K562 (cell line): ENCODE data around the gene SRSF9. TPM values are rescaled to one million over a fixed set of nuclear protein-coding genes. Genes with fewer than 3 reads are reported as not detected.

ENCODE experiments used
- ATAC-seq: fragments of 200-7000 bp; cut with Tn5 transposase; 3 replicates; pipeline ENCODE4 v1.9.1; 2020; ENCODE audit warnings: moderate library complexity
- BruUV-seq: library from RNA; stranded (reverse); fragments of 400-500 nt; replicated peaks from 2 replicates; lab custom pipeline; 2021; lab: Mats Ljungman, UMichigan
- CTCF ChIA-PET: fragments of 300-600 bp; formaldehyde crosslinking; extraction: SDS; loops from one replicate; lab custom pipeline; 2021; ENCODE audit warnings: low intra/inter-chr PET ratio; lab: Yijun Ruan, JAX
- POLR2A ChIA-PET: fragments of 300-600, 350-650 bp; sonication (Branson Sonifier 250); formaldehyde crosslinking; extraction: SDS; loops from one replicate; lab custom pipeline; 2021; ENCODE audit warnings: antibody characterized with exemption, inconsistent platforms; lab: Yijun Ruan, JAX
- DNase-seq, 4 experiments: peaks; one replicate each; pipeline versions ENCODE4 v3.0.0 to v3.0.0-alpha.2; 2011 to 2018; ENCODE audit warnings: low spot score in 3 of 4, mixed read lengths in 3 of 4; ENCODE audit errors: extremely low read depth in 1 of 4
- FAIRE-seq: peaks from 2 replicates; lab custom pipeline; 2011; peaks lifted over from hg19 to GRCh38; lab: Jason Lieb, UNC
- H2AFZ ChIP-seq: 2 replicates; pipeline ENCODE4 v1.6.0; 2011; ENCODE audit warnings: low read depth, low read length, control low read depth, inconsistent platforms
- H3K27ac ChIP-seq: fragments of 200-600 bp; 3 replicates; pipeline ENCODE4 v1.8.0; 2011; ENCODE audit warnings: low read depth, mild to moderate bottlenecking, control low read depth, inconsistent platforms, low read length, moderate library complexity, mixed read lengths; ENCODE audit errors: extremely low read depth
- H3K27me3 ChIP-seq, 2 experiments: fragments of 300-600 bp in 1 of 2; 2 replicates in 1 of 2; 3 replicates in 1 of 2; pipeline versions ENCODE4 v1.6.0 to v1.8.0; 2011; ENCODE audit warnings: inconsistent platforms in 2 of 2, low read length in 2 of 2, mild to moderate bottlenecking in 1 of 2, mixed read lengths in 1 of 2, moderate library complexity in 1 of 2; ENCODE audit not compliant: control insufficient read depth in 2 of 2, insufficient read depth in 2 of 2
- H3K36me3 ChIP-seq: fragments of 300-600 bp; 3 replicates; pipeline ENCODE4 v1.8.0; 2011; ENCODE audit warnings: mild to moderate bottlenecking, low read length, inconsistent platforms; ENCODE audit not compliant: control insufficient read depth, insufficient read depth
- H3K4me1 ChIP-seq, 2 experiments: fragments of 200-600 bp in 1 of 2; replicated peaks in 1 of 2; 2 replicates in 1 of 2; 3 replicates in 1 of 2; pipeline versions ENCODE4 v1.5.1 to v1.8.0; 2011; ENCODE audit warnings: inconsistent platforms in 2 of 2, low read length in 2 of 2, mild to moderate bottlenecking in 1 of 2, mixed read lengths in 1 of 2, moderate library complexity in 1 of 2; ENCODE audit not compliant: control insufficient read depth in 2 of 2, insufficient read depth in 2 of 2
- H3K4me2 ChIP-seq: 2 replicates; pipeline ENCODE4 v1.6.1; 2011; ENCODE audit warnings: low read length, control low read depth, inconsistent platforms, mixed read lengths; ENCODE audit not compliant: insufficient read depth
- H3K4me3 ChIP-seq: fragments of 200-600 bp; sonication (generic), shearing (Covaris generic); 2 replicates; pipeline ENCODE4 v1.5.1; 2016; ENCODE audit warnings: control low read depth, inconsistent platforms
- H3K79me2 ChIP-seq: fragments of 200-600 bp; 3 replicates; pipeline ENCODE4 v1.8.0; 2011; ENCODE audit warnings: low read length, inconsistent platforms; ENCODE audit not compliant: control insufficient read depth, insufficient read depth
- H3K9ac ChIP-seq, 2 experiments: 2 replicates each; pipeline versions ENCODE4 v1.6.0 to v1.6.1; 2011; ENCODE audit warnings: low read depth in 2 of 2, low read length in 2 of 2, control low read depth in 1 of 2, inconsistent platforms in 1 of 2, mild to moderate bottlenecking in 1 of 2, mixed read lengths in 1 of 2; ENCODE audit not compliant: insufficient read depth in 1 of 2
- H3K9me1 ChIP-seq: one replicate; pipeline ENCODE4 v1.6.0; 2011; ENCODE audit warnings: inconsistent platforms, mild to moderate bottlenecking, low read length, moderate library complexity; ENCODE audit not compliant: control insufficient read depth, insufficient read depth
- H3K9me3 ChIP-seq: replicated peaks from 2 replicates; pipeline ENCODE4 v1.5.1; 2011; ENCODE audit warnings: low read depth, low read length, inconsistent platforms; ENCODE audit not compliant: control insufficient read depth, insufficient read depth
- H4K20me1 ChIP-seq: replicated peaks from 2 replicates; pipeline ENCODE4 v1.6.1; 2011; ENCODE audit warnings: low read length, inconsistent platforms, mixed read lengths; ENCODE audit not compliant: control insufficient read depth, insufficient read depth
- HEY1 ChIP-seq: fragments of 250-450 bp; sonication (Bioruptor Pico); IDR thresholded peaks from 2 replicates; pipeline ENCODE4 v1.5.0; 2020; ENCODE audit warnings: mild to moderate bottlenecking, moderate library complexity, borderline replicate concordance
- WGBS: fragments of 100-300 bp; shearing (Covaris generic); methylation state at CpG from one replicate; pipeline ENCODE4 v1.1.6; 2016; ENCODE audit warnings: low coverage, mixed read lengths; ENCODE audit not compliant: insufficient coverage; ENCODE audit errors: missing lambda C conversion rate; 5-methylcytosine and 5-hydroxymethylcytosine counted together
- in situ Hi-C: fragments of 300-500 bp; cut with MboI; formaldehyde crosslinking; loops from 4 replicates; pipeline ENCODE4 v1.15.0; 2018; ENCODE audit warnings: inconsistent platforms, mixed read lengths
- intact Hi-C: fragments of 100-400 bp; cut with micrococcal nuclease; formaldehyde crosslinking; loops from 2 replicates; pipeline ENCODE4 v1.14.2; 2022
- polyA plus RNA-seq, 8 experiments: library from polyadenylated mRNA; depleted of rRNA in 4 of 8; stranded (reverse) in 5 of 8; unstranded in 3 of 8; fragments of >200 nt; fragmentation: Nextera tagmentation in 2 of 8; fragmentation: Illumina TruSeq in 1 of 8; extraction: Ambion mirVana in 2 of 8; extraction: Trizol in 1 of 8; gene quantifications; 2 replicates each; pipeline versions ENCODE4 v1.2.1 to v1.2.3, GENCODE V29; 2011 to 2014; ENCODE audit warnings: inconsistent platforms in 1 of 8, missing spikeins in 1 of 8
- total RNA-seq, 7 experiments: library from RNA; depleted of rRNA in 6 of 7; stranded (reverse); fragments of >200 nt in 6 of 7; fragmentation: Illumina TruSeq in 2 of 7; extraction: Trizol in 2 of 7; gene quantifications; 2 replicates each; pipeline versions ENCODE4 v1.2.1 to v1.2.3, GENCODE V29; 2011 to 2021; ENCODE audit warnings: low replicate concordance in 1 of 7
- TF ChIP-seq, protein P1 (sequence below): fragments of 200-400 bp; formaldehyde crosslinking; IDR thresholded peaks from 2 replicates; pipeline ENCODE4 v1.6.1; 2017; ENCODE audit warnings: mild to moderate bottlenecking, low read depth, low read length, moderate library complexity

SRSF9 gene
- total and polyA plus RNA-seq, 9 of the 15 experiments (the other 6 are each of a cell fraction or from before 2014, with no cell fraction given), result 40.3 to 291 (median 230) TPM

DNA sequence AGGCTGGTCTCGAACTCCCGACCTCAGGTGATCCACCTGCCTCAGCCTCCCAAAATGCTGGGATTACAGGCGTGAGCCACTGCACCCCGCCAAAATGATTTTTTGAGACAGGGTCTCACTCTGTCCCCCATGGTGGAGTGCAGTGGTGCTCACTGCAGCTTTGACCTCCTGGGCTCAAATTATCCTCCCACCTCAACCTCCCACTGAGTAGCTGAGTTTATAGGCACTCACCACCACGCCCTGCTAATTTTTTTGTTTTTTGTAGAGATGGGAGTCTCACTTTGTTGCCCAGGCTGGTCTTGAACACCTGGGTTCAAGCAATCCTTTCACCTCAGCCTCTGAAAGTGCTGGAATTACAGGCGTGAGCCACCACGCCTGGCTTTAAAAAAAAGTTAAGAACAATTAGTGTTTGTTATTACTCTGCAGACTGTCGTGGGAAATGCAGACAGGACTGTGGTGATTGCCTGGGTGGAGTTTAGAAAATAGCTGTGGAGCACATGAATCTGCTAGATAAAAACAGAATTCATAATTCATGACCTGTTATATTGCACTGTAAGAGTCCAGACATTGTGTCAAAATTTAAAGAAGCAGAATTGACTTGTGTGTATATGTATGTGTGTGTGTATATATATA lies 40.8 kb downstream of the SRSF9 start:
- no TSS peak for BruUV-seq
- CTCF ChIA-PET, result interaction anchor here (3.3 kb wide), 1 partner anchor 72 kb away, joined by 42 read pairs; no protein-coding TSS in a partner anchor
- in situ Hi-C loops (no loop called here), intact Hi-C loops (no loop called here)
- TF ChIP-seq, protein P1, sequence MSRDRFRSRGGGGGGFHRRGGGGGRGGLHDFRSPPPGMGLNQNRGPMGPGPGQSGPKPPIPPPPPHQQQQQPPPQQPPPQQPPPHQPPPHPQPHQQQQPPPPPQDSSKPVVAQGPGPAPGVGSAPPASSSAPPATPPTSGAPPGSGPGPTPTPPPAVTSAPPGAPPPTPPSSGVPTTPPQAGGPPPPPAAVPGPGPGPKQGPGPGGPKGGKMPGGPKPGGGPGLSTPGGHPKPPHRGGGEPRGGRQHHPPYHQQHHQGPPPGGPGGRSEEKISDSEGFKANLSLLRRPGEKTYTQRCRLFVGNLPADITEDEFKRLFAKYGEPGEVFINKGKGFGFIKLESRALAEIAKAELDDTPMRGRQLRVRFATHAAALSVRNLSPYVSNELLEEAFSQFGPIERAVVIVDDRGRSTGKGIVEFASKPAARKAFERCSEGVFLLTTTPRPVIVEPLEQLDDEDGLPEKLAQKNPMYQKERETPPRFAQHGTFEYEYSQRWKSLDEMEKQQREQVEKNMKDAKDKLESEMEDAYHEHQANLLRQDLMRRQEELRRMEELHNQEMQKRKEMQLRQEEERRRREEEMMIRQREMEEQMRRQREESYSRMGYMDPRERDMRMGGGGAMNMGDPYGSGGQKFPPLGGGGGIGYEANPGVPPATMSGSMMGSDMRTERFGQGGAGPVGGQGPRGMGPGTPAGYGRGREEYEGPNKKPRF, result no peak
- TF ChIP-seq HEY1 (CRISPR knock-in tag), result no peak
- Histone ChIP-seq H3K9me1 (no peaks in the 10 kb centered on the region), H3K27me3 (peaks cover 5 to 15% of the 10 kb centered on the region in 2 experiments; a peak in 3 of 5 replicates), H3K4me2 (no peak overlapping the region), H3K4me3 (no peak overlapping the region), H3K27ac (no peak overlapping the region), H3K36me3 (no peaks in the 10 kb centered on the region), H2AFZ (no peak overlapping the region), H3K79me2 (no peaks in the 10 kb centered on the region), H3K9me3 (no peaks in the 10 kb centered on the region; the same call in 1 of the 2 replicates), H4K20me1 (0 out of 2 replicates have a peak, but pooled peaks cover 3% of the 10 kb centered on the region), H3K4me1 (peaks cover 0 to 5% of the 10 kb centered on the region in 2 experiments; a peak in 2 of 5 replicates), H3K9ac (no peak overlapping the region)
- WGBS, result 0% methylated on average over 8 of the region's 8 CpGs
- ATAC-seq (no peak), DNase-seq (no peak), FAIRE-seq (no peak)
- POLR2A ChIA-PET, result interaction anchor here (1.5 to 3.4 kb wide), 2 partner anchors 62 to 136 kb away, joined by 10 to 18 read pairs; partner anchors contain the start of genes RNU4-1 and RNU4-2
